HG03280 (cell line): ENCODE measurements around the gene LARGE1.

Experiments
- ATAC-seq: cut with Tn5 transposase; IDR thresholded peaks from one replicate; pipeline ENCODE4 v1.9.1; 2021; ENCODE audit warnings: mild to moderate bottlenecking, moderate library complexity; ENCODE audit not compliant: unreplicated experiment

Gene LARGE1

DNA sequence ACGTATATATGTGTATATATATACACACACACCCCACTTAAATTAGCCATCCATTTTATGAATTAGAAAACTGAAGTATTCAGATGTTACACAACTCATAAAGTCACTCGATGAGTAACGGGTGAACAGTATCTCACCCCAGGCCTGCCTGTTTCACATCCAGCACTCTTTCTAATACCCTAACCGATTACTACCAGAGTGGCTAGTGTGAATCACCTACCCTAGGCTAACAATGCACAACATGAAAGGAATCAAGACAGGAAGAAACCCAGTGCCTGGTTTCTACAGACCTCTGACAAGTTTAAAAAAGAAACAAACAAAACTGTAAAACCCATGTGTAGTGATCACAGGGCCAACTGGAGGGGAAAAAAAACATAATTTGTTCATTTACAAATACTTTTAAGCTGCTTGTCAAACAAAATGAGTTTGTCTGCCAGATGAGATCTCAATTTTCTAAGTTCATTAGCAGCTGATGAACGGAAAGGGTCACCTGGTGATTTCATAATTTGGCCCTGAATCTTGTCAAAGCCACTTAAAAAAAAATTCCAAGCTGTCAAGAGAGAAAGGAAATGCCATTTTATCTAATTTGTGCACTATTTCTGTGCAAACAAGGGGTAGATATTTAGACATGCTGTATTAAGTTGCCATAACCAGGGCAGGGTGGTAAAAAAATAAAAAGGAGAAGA lies 134.8 kb downstream of the LARGE1 start:
- no peak for ATAC-seq

GRCh38 chr22:33781411-33781810 lies 138.9 kb downstream of the LARGE1 start:
- ATAC-seq = no peak

DNA sequence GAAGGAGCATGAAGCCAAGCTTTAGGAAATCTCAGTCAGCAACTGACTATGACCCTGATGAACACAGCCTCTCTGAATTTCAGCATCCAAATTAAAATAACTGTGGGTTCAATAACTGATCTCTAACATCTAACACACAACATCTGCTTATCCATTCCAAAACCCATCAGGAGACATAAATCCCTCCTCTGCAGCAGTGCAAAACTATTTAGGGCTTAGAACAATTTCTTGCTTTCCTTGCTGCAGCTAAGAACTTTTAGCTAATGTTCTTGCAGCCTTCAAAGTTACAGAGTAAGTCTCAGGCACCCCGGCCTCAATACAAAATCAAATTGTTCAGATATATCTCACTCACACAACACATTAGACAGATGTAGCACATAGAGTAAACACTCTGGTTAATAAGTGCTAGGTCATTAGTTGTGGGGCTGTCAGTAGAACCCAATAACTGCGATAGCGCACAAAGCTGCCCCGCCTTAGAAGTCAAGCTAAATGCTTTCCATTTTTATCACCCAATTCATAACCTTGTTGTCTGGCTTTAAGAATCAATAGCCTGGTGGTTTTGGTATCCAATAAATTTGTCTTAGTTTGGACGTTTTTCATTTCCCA lies 139.6 kb downstream of the LARGE1 start:
- no peak for ATAC-seq

DNA sequence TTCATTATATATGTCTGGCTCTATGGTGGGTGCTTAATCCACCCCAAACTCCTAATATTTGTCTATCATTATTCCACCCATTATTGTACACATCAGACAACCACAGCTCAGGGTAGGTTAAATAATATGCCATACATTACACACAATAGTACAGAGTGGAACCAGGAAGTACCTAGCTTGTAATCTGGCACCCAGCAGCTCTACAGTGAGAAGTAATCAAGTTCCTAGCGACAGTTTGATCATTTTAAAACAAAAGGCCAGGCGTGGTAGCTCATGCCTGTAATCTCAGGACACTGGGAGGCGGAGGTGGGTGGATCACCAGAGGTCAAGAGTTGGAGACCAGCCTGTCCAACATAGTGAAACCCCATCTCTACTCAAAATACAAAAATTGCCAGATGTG lies 141.0 kb downstream of the LARGE1 start:
- ATAC-seq = no peak

DNA sequence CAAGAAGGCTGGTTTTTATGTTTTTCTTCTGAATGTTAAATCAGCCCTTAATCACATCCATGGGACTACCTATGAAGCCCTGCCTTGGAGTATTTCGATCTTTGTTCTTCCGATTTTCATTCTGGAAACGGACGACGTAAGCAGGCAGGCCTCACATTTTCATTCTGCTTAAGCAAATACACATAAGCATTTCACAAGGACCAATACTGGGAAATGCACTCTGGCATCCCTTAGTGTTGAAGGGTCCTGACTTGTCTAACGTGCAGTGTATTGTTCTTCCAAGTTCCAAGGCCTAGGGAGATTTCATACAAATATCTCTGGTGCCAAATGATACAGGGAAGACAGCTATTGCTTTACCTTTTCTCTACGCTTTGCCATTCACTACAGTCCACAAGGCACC lies 143.8 kb downstream of the LARGE1 start:
- no peak for ATAC-seq

DNA sequence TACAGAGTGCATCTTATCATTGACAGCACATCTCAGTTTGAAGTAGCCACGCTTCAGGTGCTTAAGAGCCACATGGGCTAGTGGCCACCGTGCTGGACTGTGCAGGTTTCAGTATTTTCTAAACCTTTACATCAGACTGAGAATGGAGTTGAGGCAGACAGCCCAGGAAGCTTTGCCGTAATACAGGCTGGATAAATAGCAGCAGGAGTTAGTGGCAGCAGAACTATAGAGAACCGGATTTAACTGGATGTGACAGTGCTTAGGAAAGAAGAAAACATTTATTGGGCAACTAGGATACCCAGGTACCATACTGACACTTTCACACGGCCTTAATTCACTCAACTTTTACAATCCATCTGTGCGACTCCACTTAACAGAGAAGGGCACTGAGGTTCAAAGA lies 145.5 kb downstream of the LARGE1 start:
- no peak for ATAC-seq

- no peak for ATAC-seq
Observed at GRCh38 chr22:33772745-33773144, 147.5 kb downstream of the LARGE1 start.

- ATAC-seq = no peak
Observed at GRCh38 chr22:33771136-33771535, 149.1 kb downstream of the LARGE1 start.

GRCh38 chr22:33770723-33771122 lies 149.6 kb downstream of the LARGE1 start:
- no peak for ATAC-seq

DNA sequence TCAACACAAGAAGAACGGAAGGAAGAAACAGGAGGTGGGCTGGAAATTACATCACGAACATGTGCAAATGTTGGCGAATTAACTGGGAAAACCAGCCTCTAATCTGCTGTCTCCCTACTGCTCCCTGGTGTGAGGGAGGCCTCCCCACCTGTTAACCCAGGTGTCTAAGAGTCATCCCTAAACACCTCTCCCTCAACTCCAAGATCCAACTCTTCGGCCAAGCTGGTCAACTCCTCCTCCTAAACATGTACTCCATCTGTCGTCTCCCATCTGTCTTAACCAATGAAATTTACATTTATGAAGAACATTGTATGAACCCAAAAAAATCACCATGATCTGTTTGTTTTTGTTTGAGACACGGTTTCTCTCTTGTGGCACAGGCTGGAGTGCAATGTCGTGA lies 154.2 kb downstream of the LARGE1 start:
- no peak for ATAC-seq

GRCh38 chr22:33758961-33759360 lies 161.3 kb downstream of the LARGE1 start:
- ATAC-seq = no peak

DNA sequence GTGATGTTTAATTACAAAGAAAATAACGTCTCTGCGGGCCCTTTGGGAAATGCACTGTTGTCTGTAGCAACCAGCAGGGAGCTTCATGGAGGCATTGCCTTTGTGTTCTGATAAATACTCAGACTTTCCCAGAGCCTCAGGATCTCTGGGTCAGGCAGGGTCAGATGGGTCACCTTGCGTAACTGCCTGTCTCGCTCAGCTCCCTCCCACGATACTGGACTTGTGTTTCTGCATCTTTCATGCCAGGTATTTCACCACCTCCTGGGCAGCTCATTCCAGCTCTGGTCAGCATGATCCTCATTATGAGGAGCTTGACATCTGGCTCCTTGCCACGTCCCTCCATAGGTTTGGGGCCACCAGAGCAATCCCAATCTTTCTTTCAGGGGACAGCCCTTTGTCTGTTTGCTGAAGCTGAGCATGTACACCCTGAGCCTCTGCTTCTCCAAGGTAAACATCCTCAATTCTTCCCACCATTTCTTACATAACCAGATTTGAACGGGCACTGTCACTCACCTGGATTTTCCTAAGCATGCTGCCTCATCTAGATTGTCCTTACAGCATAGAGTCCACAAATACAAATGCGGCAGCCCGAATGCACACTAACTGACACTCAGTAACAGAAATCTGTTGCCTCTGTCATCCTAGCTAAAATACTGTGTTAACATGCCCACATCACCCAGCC lies 162.3 kb downstream of the LARGE1 start:
- no peak for ATAC-seq

- ATAC-seq = no peak
Observed at GRCh38 chr22:33757041-33757801, 163.1 kb downstream of the LARGE1 start.

DNA sequence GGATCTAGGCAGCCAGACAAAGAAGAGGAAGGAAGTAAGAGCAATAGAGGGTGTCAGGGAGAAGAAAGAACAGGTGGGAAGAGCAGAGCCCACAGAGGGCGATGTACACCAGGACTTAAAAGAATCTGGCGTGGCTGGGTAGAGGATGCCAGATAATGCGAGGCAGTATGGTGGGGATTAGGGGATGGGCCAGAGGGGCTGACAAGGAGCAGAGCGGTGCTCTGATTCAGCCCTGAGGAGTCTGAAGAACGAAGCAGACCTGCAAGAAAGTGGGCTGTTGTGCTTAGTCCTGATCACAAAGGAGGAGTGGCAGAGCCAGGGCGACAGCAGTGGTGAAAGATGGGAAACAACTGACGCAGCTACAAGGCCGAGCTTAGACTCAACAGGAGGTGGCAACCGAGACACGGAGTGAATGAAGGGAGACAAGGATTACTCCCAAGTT lies 163.7 kb downstream of the LARGE1 start:
- no peak for ATAC-seq

- ATAC-seq = no peak
Observed at GRCh38 chr22:33748714-33749113, 171.6 kb downstream of the LARGE1 start.

GRCh38 chr22:33747576-33748180 lies 172.6 kb downstream of the LARGE1 start:
- ATAC-seq = no peak

DNA sequence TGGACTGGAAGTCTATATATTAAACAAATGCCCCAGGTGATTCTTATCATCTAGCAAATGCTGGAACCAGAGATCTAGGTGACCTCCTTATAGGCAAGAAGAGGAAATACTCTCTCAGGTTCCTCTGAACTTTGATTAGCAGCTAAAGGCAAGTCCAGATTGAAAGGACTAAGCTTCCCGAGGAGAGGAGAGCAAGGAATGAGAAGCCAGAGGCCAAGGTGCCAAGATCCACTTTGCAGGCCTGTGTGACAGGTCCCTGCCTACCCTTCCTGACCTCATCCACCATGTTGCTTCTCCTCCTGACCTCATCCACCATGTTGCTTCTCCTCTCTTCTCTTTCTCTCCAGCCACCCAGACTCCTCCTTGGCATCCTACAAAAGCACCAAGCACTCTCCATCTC lies 173.2 kb downstream of the LARGE1 start:
- no peak for ATAC-seq

DNA sequence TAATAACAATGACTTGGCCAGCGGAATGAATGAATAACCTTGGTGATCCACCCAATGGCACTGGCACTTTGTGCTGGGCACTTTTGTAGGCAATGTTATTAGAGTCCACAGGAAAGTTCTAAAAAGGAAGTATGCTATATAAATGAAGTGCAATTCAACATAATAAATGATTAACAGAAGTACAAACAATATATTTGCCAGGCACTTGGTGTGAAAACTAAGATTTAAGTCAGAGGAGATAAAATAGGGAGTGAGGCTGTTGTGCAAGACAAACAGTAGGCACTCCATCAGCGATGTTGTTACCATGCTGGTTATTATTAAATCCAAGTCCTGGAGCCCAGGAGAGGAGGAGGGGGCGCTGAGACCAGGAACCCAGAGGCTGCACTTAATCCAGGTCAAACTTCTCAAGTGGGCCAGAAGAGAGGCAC lies 173.8 kb downstream of the LARGE1 start:
- no peak for ATAC-seq

GRCh38 chr22:33745501-33745900 lies 174.8 kb downstream of the LARGE1 start:
- ATAC-seq = no peak

- ATAC-seq = no peak
Observed at GRCh38 chr22:33743756-33744155, 176.5 kb downstream of the LARGE1 start.

DNA sequence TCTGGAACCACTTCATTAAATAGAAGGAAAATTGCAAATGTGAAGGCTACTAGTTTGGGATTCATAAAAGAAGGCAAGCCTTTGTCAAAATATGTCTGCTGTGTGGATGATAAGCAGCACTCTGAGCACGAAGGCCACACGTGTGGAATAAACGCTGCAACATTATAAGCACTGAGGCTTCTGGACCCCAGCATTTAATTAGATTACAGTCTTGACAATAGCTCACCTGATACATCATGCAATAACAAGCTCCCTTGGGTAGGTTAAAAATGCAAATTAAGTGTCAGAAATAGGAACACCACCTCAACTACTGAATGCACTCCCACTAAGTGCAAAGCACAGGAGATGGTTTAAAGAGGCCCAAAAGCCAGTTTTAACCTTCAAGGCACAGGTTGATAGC lies 179.3 kb downstream of the LARGE1 start:
- no peak for ATAC-seq
